Natural killer cell treated with Interleukin-12 subunit alpha and Interleukin-12 subunit beta and Interleukin-15 and Interleukin-18, amount 100 ng/mL, for 72 hours (primary cell): ENCODE measurements around the gene GNG14. TPM values are rescaled to one million over a fixed set of nuclear protein-coding genes. Genes with fewer than 3 reads are reported as not detected.
"Not testable (repeated sequence)": the region's sequence is repeated elsewhere in the genome, so short reads cannot be mapped to it uniquely, and the experiment has no call there.

ENCODE experiments used
- ATAC-seq, 2 donors: fragments of 150-1000 bp; cut with Tn5 transposase in 1 of 2; sonication (Bioruptor Pico), chemical (Tn5 transposase) in 1 of 2; 2 replicates each; pipeline ENCODE4 v1.10.0; 2021
- DNase-seq: peaks from one replicate; pipeline ENCODE4 v3.0.0; 2022; ENCODE audit warnings: low spot score
- H3K27ac Mint-ChIP-seq, 2 donors: 1 replicate in 1 of 2; 2 replicates in 1 of 2; pipeline ENCODE4 v1.8.0; 2022; ENCODE audit warnings: mixed read lengths in 2 of 2, mild to moderate bottlenecking in 1 of 2, moderate library complexity in 1 of 2
- H3K27me3 Mint-ChIP-seq, 2 donors: 1 replicate in 1 of 2; 2 replicates in 1 of 2; pipeline ENCODE4 v1.8.0; 2022; ENCODE audit warnings: mixed read lengths in 2 of 2
- H3K36me3 Mint-ChIP-seq: one replicate; pipeline ENCODE4 v1.8.0; 2022; ENCODE audit warnings: mixed read lengths
- H3K4me1 Mint-ChIP-seq, 2 donors: 1 replicate in 1 of 2; 2 replicates in 1 of 2; pipeline ENCODE4 v1.8.0; 2022; ENCODE audit warnings: low read depth in 2 of 2, mixed read lengths in 2 of 2, mild to moderate bottlenecking in 1 of 2
- H3K4me3 Mint-ChIP-seq: one replicate; pipeline ENCODE4 v1.8.0; 2022; ENCODE audit warnings: mixed read lengths
- H3K9me3 Mint-ChIP-seq: 2 replicates; pipeline ENCODE4 v1.8.0; 2022; ENCODE audit warnings: mixed read lengths
- total RNA-seq, 2 donors: library from RNA; stranded (reverse); gene quantifications; one replicate each; pipeline ENCODE4 v1.2.3, GENCODE V29; 2022

The GNG14 gene
- total RNA-seq, 2 donors from 2014 or later: not detected

GRCh38 chr19:12694641-12695040 is 6.8 kb downstream of the GNG14 start:
- H3K27me3 Mint-ChIP-seq: no peaks in the 10 kb centered on the region
- ATAC-seq: no peak
- H3K9me3 Mint-ChIP-seq: no peaks in the 10 kb centered on the region
- H3K27ac Mint-ChIP-seq: no peak overlapping the region
- H3K4me3 Mint-ChIP-seq: no peak overlapping the region
- DNase-seq: no peak
- H3K4me1 Mint-ChIP-seq: peaks cover 10% of the 10 kb centered on the region in 2 donors
- H3K36me3 Mint-ChIP-seq: peaks cover 5% of the 10 kb centered on the region

GRCh38 chr19:12695096-12695495 is 7.3 kb downstream of the GNG14 start:
- Mint-ChIP-seq H3K9me3 (no peaks in the 10 kb centered on the region), H3K27ac (no peak overlapping the region), H3K4me3 (no peak overlapping the region), H3K4me1 (peaks cover 10% of the 10 kb centered on the region in 2 donors), H3K27me3 (no peaks in the 10 kb centered on the region), H3K36me3 (peaks cover 5% of the 10 kb centered on the region)
- ATAC-seq (peak in 1 of 2 donors; percentile 45), DNase-seq (no peak)

- Mint-ChIP-seq H3K9me3 (no peaks in the 10 kb centered on the region), H3K36me3 (peaks cover 5% of the 10 kb centered on the region), H3K4me1 (peaks cover 10% of the 10 kb centered on the region in 2 donors), H3K4me3 (peak overlapping the region; percentile 89), H3K27me3 (no peaks in the 10 kb centered on the region), H3K27ac (no peak overlapping the region)
- no peak for DNase-seq
- ATAC-seq: no peak
Measured at GRCh38 chr19:12695514-12695913, 7.7 kb downstream of the GNG14 start.

GRCh38 chr19:12695997-12696365 is 8.2 kb downstream of the GNG14 start:
- peak; percentile 28 to 29 for ATAC-seq
- H3K36me3 Mint-ChIP-seq: peaks cover 5% of the 10 kb centered on the region
- peaks cover 10% of the 10 kb centered on the region in 2 donors for H3K4me1 Mint-ChIP-seq
- no peak for DNase-seq
- H3K27me3 Mint-ChIP-seq: no peaks in the 10 kb centered on the region
- H3K4me3 Mint-ChIP-seq: peak overlapping the region; percentile 89
- H3K27ac Mint-ChIP-seq: peak overlapping the region; percentile 88 to 94
- no peaks in the 10 kb centered on the region for H3K9me3 Mint-ChIP-seq

- no peaks in the 10 kb centered on the region for H3K27me3 Mint-ChIP-seq
- peak within 1 kb of the TSS; percentile 89 for H3K4me3 Mint-ChIP-seq
- H3K36me3 Mint-ChIP-seq: peaks cover 5% of the 10 kb centered on the region
- H3K9me3 Mint-ChIP-seq: no peaks in the 10 kb centered on the region
- peaks cover 10% of the 10 kb centered on the region in 2 donors for H3K4me1 Mint-ChIP-seq
- ATAC-seq (peak; percentile 92 to 93), DNase-seq (peak; percentile 96)
- H3K27ac Mint-ChIP-seq: peak within 1 kb of the TSS; percentile 88 to 94
Measured at GRCh38 chr19:12696366-12697335, 8.9 kb downstream of the GNG14 start, which contains the start of gene FBXW9. FBXW9 (minus strand) TSS chr19:12696631; CDS start chr19:12696581, 50 bp downstream.

- H3K4me1 Mint-ChIP-seq: peaks cover 10% of the 10 kb centered on the region in 2 donors
- not testable (repeated sequence) for ATAC-seq, DNase-seq, H3K27me3 Mint-ChIP-seq, H3K27ac Mint-ChIP-seq, H3K36me3 Mint-ChIP-seq, H3K9me3 Mint-ChIP-seq
- peak overlapping the region; percentile 25 for H3K4me3 Mint-ChIP-seq
Measured at GRCh38 chr19:12697425-12697824, 9.6 kb downstream of the GNG14 start.

GRCh38 chr19:12698138-12698537 is 10.3 kb downstream of the GNG14 start:
- Mint-ChIP-seq H3K36me3 (peaks cover 10% of the 10 kb centered on the region), H3K9me3 (no peaks in the 10 kb centered on the region), H3K4me3 (peak overlapping the region; percentile 78)

GRCh38 chr19:12701596-12702282 is 13.9 kb downstream of the GNG14 start:
- Mint-ChIP-seq H3K4me3 (no peak overlapping the region), H3K36me3 (peaks cover 10% of the 10 kb centered on the region), H3K9me3 (no peaks in the 10 kb centered on the region), H3K27ac (no peak overlapping the region), H3K27me3 (no peaks in the 10 kb centered on the region), H3K4me1 (peaks cover 7 to 10% of the 10 kb centered on the region in 2 donors)
- no peak for DNase-seq
- ATAC-seq: no peak

More at GRCh38 chr19:12698138-12698537, 10.3 kb downstream of the GNG14 start:
- ATAC-seq (no peak), DNase-seq (no peak)
- Mint-ChIP-seq H3K27ac (peak overlapping the region; percentile 63 to 83), H3K4me1 (peaks cover 10 to 11% of the 10 kb centered on the region in 2 donors), H3K27me3 (no peaks in the 10 kb centered on the region)

GRCh38 chr19:12703046-12703445 is 15.2 kb downstream of the GNG14 start:
- peak in 1 of 2 donors; percentile 33 for ATAC-seq
- no peaks in the 10 kb centered on the region for H3K27me3 Mint-ChIP-seq
- no peaks in the 10 kb centered on the region for H3K9me3 Mint-ChIP-seq
- no peak overlapping the region for H3K27ac Mint-ChIP-seq
- H3K4me1 Mint-ChIP-seq: peaks cover 3 to 8% of the 10 kb centered on the region in 2 donors
- H3K36me3 Mint-ChIP-seq: peaks cover 9% of the 10 kb centered on the region
- no peak for DNase-seq
- no peak overlapping the region for H3K4me3 Mint-ChIP-seq

- H3K36me3 Mint-ChIP-seq: peaks cover 5% of the 10 kb centered on the region
- no peaks in the 10 kb centered on the region for H3K9me3 Mint-ChIP-seq
- no peak overlapping the region for H3K4me3 Mint-ChIP-seq
- H3K27ac Mint-ChIP-seq: no peak overlapping the region
- peak; percentile 15 to 29 for ATAC-seq
- no peaks in the 10 kb centered on the region for H3K27me3 Mint-ChIP-seq
- peaks cover 0 to 3% of the 10 kb centered on the region in 2 donors for H3K4me1 Mint-ChIP-seq
- no peak for DNase-seq
Measured at GRCh38 chr19:12705169-12705568, 17.4 kb downstream of the GNG14 start.

- no peaks in the 10 kb centered on the region for H3K27me3 Mint-ChIP-seq
- ATAC-seq (peak in 1 of 2 donors; percentile 15), DNase-seq (no peak)
- H3K4me1 Mint-ChIP-seq: peaks cover 0 to 3% of the 10 kb centered on the region in 2 donors
- no peaks in the 10 kb centered on the region for H3K9me3 Mint-ChIP-seq
- H3K27ac Mint-ChIP-seq: no peak overlapping the region
- H3K36me3 Mint-ChIP-seq: peaks cover 5% of the 10 kb centered on the region
- no peak overlapping the region for H3K4me3 Mint-ChIP-seq
Measured at GRCh38 chr19:12705654-12706331, 18.0 kb downstream of the GNG14 start.

- H3K4me3 Mint-ChIP-seq: no peak overlapping the region
- DNase-seq: no peak
- ATAC-seq: no peak
- peaks cover 5% of the 10 kb centered on the region for H3K36me3 Mint-ChIP-seq
- peaks cover 0 to 3% of the 10 kb centered on the region in 2 donors for H3K4me1 Mint-ChIP-seq
- no peaks in the 10 kb centered on the region for H3K27me3 Mint-ChIP-seq
- no peaks in the 10 kb centered on the region for H3K9me3 Mint-ChIP-seq
- no peak overlapping the region for H3K27ac Mint-ChIP-seq
Measured at GRCh38 chr19:12706332-12706718, 18.5 kb downstream of the GNG14 start.

GRCh38 chr19:12708641-12709040 is 20.8 kb downstream of the GNG14 start:
- no peaks in the 10 kb centered on the region for H3K27me3 Mint-ChIP-seq
- no peak for ATAC-seq
- no peak for DNase-seq
- no peaks in the 10 kb centered on the region for H3K36me3 Mint-ChIP-seq
- peaks cover 0 to 5% of the 10 kb centered on the region in 2 donors for H3K4me1 Mint-ChIP-seq
- no peak overlapping the region for H3K27ac Mint-ChIP-seq
- no peaks in the 10 kb centered on the region for H3K9me3 Mint-ChIP-seq
- no peak overlapping the region for H3K4me3 Mint-ChIP-seq
